SKM-1 treated with dmso at 0.1 percent for 144 hours (cell line): Measurements from ENCODE around the gene SRMS.
A peak's percentile ranks its signal among the peaks of the same experiment; 100 is the strongest.

Experiments
- DNase-seq: peaks from one replicate; lab custom pipeline; 2025; ENCODE audit not compliant: unreplicated experiment; lab: John Stamatoyannopoulos, UW

The SRMS gene

GRCh38 chr20:63539441-63540370 is 7.8 kb downstream of the SRMS start:
- DNase-seq: no peak

GRCh38 chr20:63539092-63539430 is 8.5 kb downstream of the SRMS start:
- DNase-seq: no peak

GRCh38 chr20:63538204-63539091 is 9.1 kb downstream of the SRMS start:
- DNase-seq: no peak

GRCh38 chr20:63537525-63538203 is 9.9 kb downstream of the SRMS start:
- peak; percentile 88 for DNase-seq

DNA sequence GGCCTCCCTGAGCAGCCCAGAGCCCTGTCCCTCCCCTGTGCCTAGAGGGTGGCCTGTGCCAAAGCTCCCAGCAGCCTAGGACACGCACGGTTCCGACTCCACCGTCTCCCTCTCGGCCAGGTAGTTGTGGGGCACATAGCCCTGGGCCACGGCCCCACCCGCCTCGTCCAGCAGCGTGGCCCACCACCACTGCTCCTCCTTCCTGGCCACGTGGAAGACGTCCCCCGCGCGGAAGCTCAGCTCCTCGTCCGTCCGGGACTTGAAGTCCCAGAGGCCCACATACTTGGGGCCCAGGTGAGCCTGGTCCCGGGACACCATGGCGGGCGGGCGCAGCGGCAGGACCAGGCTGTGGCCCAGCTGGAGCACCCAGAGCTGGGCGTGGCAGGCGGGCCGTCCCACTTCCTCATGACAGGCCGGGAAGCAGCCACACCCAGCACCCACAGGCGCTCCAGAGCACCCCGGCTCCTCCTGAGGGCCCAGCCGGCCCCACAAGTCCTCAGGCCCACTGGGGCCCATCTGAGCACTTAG is 10.5 kb downstream of the SRMS start, which contains the start of gene PTK6:
Gene PTK6 (minus strand): TSS at position 380 of the 528 bp plus-strand sequence. CDS start 62 bp downstream, at position 318.
- DNase-seq: peak; percentile 27

DNA sequence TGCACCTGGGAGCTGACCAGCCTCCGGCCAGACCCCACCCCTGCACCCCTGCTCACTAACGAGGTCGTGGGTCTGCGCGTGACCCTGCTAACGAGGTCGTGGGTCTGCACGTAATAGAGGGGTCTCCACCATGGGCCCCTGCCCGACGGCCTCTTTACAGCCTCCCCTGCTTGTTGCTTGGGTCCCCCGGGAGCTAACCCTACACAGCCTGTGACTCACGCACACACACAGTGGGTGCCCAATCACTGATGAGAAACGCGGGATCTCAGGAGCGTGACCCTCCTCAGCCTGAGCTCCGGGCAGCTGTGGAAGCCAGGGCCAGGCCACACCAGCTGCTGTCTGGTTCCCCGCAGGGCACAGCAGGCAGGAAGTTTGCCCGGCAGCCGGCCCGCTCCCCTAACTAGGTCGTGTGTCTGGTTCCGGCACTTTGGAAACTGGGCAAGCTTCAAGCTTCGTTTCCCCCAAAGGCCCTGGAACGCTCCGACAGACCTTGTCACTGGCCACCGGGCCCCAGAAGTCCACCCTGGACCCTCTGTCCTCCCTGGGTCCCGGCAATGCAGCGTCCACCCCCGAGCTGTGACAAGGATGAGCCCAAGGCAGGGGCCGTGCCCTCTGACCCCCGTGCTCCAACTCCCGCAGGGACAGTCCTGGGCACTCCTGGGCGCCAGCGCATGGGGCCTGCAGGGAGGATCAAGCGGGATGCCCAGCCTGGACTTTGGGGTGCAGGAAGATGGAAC is 11.1 kb downstream of the SRMS start:
- DNase-seq: no peak

DNA sequence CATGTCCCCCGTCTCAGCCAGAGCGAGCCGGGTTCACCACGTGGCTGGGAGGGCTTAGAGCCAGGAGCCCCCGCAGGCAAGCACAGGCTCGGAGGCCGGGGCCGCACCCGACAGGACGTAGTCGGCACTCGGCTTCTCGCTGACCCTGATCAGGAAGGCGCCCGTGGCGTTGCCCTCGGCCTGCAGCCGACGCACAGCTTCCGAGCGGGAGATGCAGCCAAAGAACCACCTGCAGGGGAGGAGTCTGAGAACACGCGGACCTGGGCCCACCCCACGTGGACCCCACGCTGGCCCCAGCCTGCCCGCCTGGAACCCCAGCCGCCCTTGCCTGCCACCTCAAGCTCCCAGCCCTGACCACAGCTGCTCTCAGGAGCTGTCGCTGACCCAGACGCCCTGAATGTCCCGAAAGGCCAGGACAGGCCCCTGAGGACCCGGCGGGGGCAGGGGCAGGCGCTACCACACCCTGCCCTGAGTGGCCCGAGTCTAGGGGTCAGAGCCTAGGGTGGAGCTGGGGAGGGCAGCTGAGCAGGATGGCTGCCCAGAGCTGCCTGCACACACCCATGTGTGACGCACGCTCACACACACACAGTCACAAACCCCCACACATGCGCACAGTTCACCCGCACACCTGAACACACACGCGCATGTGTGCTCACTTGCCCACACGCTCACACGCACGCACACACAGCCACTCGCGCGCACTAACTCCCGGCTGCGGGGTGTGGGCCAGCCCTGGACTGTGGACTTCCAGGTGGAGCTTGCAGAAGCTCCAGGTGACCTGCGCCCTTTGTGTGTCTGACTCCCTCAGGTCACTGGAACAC is 12.5 kb downstream of the SRMS start:
- DNase-seq: no peak

GRCh38 chr20:63534427-63534830 is 13.1 kb downstream of the SRMS start:
- no peak for DNase-seq

GRCh38 chr20:63533871-63534393 is 13.6 kb downstream of the SRMS start:
- no peak for DNase-seq

DNA sequence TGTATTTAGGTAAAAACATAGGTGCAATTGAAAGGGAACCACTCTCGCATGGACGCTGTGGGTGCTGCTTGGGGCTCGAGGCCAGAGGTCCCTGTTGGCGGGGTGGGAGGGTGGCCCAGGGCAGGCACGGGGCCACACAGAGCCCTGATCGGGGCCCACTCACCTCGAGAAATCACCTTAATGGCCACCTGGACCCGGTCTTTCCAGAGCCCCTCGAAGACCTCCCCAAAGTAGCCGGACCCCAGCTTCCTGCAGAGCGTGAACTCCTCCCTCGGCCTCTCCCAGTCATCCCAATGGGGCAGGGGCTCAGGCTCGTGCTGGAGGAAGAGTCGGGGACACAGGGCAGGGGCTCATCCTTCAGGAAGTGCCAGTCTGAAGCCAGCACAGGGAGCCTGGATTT is 14.2 kb downstream of the SRMS start:
- DNase-seq: no peak

DNA sequence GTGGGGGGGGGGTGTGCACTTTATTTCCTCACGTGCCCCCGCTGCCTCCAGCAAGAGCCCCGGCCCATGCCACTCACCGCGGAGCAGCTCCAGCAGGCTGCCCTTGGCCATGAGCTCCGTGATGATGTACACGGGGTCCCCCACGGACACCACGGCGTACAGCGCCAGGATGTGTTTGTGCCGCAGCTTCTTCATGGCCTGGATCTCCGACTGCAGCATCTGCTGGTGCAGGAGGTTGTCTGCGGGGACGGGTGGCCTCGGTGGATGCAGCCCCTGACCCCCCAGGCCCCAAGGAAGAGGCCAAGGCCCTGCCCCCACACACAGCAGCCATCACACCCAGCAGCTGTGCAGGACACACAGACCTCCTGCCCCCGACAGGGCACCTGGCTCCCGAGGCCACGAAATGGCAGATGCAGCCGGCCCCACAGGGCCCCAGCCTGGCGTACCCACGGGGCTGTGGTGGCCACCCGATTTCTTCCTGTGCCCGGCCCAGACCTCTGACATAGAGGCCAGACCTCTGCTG is 15.0 kb downstream of the SRMS start:
- DNase-seq: no peak

- DNase-seq: no peak
These were observed 15.7 kb downstream of the SRMS start for GRCh38 chr20:63531686-63532448.

DNA sequence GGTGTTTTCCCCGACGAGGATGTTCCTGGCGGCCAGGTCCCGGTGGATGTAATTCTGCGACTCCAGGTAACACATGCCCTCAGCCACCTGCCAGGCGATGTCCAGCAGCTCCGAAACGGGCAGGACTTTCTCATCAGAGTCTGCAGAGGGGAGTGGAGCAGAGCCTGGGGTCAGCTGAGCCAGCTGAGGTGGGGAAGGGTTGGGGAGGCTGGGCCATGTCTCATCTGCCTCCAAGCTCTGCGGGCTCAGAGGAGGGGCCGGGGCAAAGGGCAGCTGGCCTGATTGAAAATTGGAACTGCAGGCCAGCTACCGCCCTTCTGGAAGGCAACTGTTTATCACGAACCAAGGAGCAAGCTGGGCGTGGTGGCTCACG is 16.8 kb downstream of the SRMS start:
- DNase-seq: no peak

- DNase-seq: no peak
These were observed 17.4 kb downstream of the SRMS start for GRCh38 chr20:63529861-63530787.

DNA sequence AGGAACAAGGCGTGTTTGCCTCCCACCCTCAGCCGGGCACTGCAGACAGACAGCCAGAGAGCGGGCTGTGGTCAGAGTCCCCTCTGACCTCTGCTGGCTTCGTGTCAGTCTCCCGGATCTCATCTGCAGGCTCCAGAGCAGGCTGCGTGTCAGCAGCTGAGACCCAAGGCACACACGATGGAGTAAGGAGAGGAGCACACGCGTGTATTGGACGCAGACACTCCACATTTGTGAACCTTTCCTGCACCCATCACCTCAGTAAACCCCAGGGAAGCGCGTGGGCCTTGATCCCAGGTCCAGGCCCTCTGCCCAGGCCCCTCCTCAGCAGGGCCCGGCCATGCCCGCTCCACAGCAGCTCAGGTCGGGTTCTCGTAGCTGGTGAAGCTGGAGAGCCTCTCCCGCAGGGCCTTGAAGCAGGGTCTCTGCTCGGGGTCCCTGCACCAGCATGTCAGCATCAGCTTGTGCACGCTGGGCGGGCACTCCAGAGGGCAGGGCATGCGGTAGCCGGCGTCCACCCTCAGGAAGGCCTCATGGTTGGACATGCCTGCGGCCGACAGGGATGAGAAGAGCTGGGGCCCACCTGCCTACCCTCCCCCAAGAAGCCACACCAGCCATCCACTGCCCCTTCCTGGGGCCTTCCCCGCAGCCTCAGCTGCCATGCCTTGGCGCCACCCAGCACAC is 18.2 kb downstream of the SRMS start:
- DNase-seq: no peak

DNA sequence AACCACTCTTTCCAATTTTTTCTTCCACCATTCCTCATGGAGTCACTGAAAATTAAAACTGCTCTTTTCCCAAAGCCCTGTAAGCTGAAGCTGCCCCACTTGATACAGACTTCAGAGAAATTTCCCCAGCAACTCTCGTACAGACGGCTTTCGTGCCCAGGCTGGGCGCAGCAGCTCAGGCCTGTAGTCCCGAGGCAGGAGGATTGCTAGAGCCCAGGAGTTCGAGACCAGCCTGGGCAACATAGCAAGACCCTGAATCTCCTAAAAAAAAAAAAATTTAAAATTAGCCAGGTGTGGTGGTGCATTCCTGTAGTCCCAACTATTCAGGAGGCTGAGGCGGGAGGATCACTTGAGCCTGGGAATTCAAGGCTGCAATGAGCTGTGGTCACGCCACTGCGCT is 20.4 kb downstream of the SRMS start:
- no peak for DNase-seq

DNA sequence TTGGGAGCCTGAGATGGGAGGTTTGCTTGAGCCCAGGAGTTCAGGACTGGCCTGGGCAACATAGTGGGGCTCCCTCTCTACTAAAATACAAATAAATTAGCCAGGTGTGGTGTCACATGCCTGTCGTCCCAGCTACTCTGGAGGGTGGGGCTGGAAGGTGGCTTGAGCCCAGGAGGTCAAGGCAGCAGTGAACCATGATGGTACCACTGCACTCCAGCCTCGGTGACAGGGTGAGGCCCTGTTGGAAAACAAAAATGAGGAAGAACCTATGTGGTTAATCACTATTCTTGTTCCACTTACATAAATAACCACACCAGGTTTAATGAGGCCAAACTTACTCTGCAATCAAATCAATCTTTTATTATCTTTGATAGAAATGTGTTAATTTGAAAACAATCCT is 21.6 kb downstream of the SRMS start:
- DNase-seq: peak; percentile 20
